GM19372 (cell line): ENCODE measurements around the gene PRKAG2.
"Not testable (repeated sequence)": the region's sequence is repeated elsewhere in the genome, so short reads cannot be mapped to it uniquely, and the experiment has no call there.

ENCODE experiments used
- ATAC-seq: cut with Tn5 transposase; IDR thresholded peaks from one replicate; pipeline ENCODE4 v1.9.1; 2021; ENCODE audit warnings: mild to moderate bottlenecking, low read depth, moderate library complexity; ENCODE audit not compliant: unreplicated experiment

PRKAG2 gene

GRCh38 chr7:151550656-151551286, 326.1 kb downstream of the PRKAG2 start:
- no peak for ATAC-seq

- ATAC-seq = no peak
Measured at GRCh38 chr7:151549644-151550043, 327.3 kb downstream of the PRKAG2 start.

GRCh38 chr7:151549083-151549482, 327.8 kb downstream of the PRKAG2 start:
- ATAC-seq = no peak

- no peak for ATAC-seq
Measured at GRCh38 chr7:151544183-151544582, 332.7 kb downstream of the PRKAG2 start.

- ATAC-seq = no peak
Measured at GRCh38 chr7:151542606-151543130, 334.2 kb downstream of the PRKAG2 start.

- no peak for ATAC-seq
Measured at GRCh38 chr7:151541709-151542499, 335.0 kb downstream of the PRKAG2 start.

- no peak for ATAC-seq
Measured at GRCh38 chr7:151540146-151540545, 336.8 kb downstream of the PRKAG2 start.

- peak; percentile 56 for ATAC-seq
Measured at GRCh38 chr7:151539088-151539671, 337.7 kb downstream of the PRKAG2 start.

GRCh38 chr7:151537818-151538561, 338.9 kb downstream of the PRKAG2 start:
- no peak for ATAC-seq

GRCh38 chr7:151536178-151536577, 340.7 kb downstream of the PRKAG2 start:
- ATAC-seq = not testable (repeated sequence)

- ATAC-seq = no peak
Measured at GRCh38 chr7:151529842-151530241, 347.1 kb downstream of the PRKAG2 start.

- no peak for ATAC-seq
Measured at GRCh38 chr7:151524845-151525244, 352.1 kb downstream of the PRKAG2 start.

- no peak for ATAC-seq
Measured at GRCh38 chr7:151524331-151524730, 352.6 kb downstream of the PRKAG2 start.

GRCh38 chr7:151520419-151521261, 356.3 kb downstream of the PRKAG2 start:
- ATAC-seq = peak; percentile 1

GRCh38 chr7:151519765-151520418, 357.0 kb downstream of the PRKAG2 start, which contains the start of gene RHEB:
Gene RHEB (minus strand): TSS chr7:151519895. CDS start chr7:151519511, 384 bp downstream.
- ATAC-seq = peak; percentile 70

- peak; percentile 50 for ATAC-seq
Measured at GRCh38 chr7:151518947-151519764, 357.8 kb downstream of the PRKAG2 start.

GRCh38 chr7:151518105-151518946, 358.6 kb downstream of the PRKAG2 start:
- ATAC-seq = no peak
